Epithelial cell of esophagus (primary cell): ENCODE results near the gene DOCK9.

ENCODE experiments used
- DNase-seq: peaks from one replicate; pipeline ENCODE4 v3.0.0; 2010; ENCODE audit warnings: low read depth
- H3K4me3 ChIP-seq: 2 replicates; pipeline ENCODE4 v1.5.1; 2011; ENCODE audit warnings: mild to moderate bottlenecking, low read length, control low read depth
- TF ChIP-seq, protein P1 (sequence below): IDR thresholded peaks from 2 replicates; pipeline ENCODE4 v1.5.1; 2011; ENCODE audit warnings: low read depth, mild to moderate bottlenecking, low read length, control low read depth, inconsistent platforms; ENCODE audit not compliant: insufficient read depth; ENCODE audit errors: missing control alignments

The DOCK9 gene

GRCh38 chr13:98848746-98849145 is 129.1 kb downstream of the DOCK9 start:
- no peak overlapping the region for H3K4me3 ChIP-seq
- peak; percentile 6 for DNase-seq
- TF ChIP-seq, protein P1, sequence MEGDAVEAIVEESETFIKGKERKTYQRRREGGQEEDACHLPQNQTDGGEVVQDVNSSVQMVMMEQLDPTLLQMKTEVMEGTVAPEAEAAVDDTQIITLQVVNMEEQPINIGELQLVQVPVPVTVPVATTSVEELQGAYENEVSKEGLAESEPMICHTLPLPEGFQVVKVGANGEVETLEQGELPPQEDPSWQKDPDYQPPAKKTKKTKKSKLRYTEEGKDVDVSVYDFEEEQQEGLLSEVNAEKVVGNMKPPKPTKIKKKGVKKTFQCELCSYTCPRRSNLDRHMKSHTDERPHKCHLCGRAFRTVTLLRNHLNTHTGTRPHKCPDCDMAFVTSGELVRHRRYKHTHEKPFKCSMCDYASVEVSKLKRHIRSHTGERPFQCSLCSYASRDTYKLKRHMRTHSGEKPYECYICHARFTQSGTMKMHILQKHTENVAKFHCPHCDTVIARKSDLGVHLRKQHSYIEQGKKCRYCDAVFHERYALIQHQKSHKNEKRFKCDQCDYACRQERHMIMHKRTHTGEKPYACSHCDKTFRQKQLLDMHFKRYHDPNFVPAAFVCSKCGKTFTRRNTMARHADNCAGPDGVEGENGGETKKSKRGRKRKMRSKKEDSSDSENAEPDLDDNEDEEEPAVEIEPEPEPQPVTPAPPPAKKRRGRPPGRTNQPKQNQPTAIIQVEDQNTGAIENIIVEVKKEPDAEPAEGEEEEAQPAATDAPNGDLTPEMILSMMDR, result no peak

GRCh38 chr13:98847780-98848179 is 130.1 kb downstream of the DOCK9 start:
- DNase-seq, result peak; percentile 13
- H3K4me3 ChIP-seq, result no peak overlapping the region
- TF ChIP-seq, protein P1, result no peak

DNA sequence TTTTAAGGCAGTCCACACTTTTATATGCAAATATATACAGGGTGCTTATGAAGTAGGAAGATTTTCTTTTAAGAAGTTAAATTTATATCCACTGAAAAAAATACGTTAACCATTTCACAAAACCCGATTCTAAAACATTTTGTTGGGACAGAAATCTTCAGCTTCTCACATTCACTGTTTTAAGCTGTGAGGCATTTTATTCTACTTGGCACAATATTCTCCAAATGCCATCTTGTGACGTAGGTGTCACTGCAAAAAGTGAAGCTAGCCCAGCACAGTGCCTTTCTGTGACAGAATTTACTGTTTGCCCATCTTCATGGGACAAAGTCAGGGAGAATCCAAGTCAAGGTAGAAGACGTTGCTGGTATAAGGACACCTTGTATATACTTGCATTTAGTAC is 130.9 kb downstream of the DOCK9 start:
- DNase-seq, result no peak
- no peak overlapping the region for H3K4me3 ChIP-seq
- TF ChIP-seq, protein P1, result no peak

GRCh38 chr13:98846521-98846920 is 131.3 kb downstream of the DOCK9 start:
- TF ChIP-seq, protein P1, result no peak
- DNase-seq, result no peak
- H3K4me3 ChIP-seq, result no peak overlapping the region

GRCh38 chr13:98845742-98846141 is 132.1 kb downstream of the DOCK9 start:
- no peak for DNase-seq
- TF ChIP-seq, protein P1, result no peak
- H3K4me3 ChIP-seq, result no peak overlapping the region

DNA sequence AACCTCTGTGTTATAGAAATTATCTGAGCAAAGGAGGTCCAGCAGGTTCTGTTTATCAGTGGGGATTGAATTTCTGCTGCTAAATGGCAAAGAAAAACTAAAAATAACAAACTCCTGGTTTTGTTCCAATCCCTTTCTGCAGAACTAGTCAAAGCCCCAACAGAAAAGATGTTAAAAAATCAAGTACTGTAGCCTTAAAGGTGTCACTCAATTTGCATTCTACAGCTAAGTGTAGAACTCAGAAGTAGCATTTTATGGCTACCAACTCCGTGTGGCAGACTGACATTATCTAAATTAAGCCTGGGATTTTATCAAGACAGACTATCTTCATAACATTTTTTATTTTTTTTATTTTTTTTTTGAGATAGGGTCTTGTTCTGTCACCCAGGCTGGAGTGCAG is 133.8 kb downstream of the DOCK9 start:
- no peak for DNase-seq
- no peak overlapping the region for H3K4me3 ChIP-seq
- TF ChIP-seq, protein P1, result no peak

DNA sequence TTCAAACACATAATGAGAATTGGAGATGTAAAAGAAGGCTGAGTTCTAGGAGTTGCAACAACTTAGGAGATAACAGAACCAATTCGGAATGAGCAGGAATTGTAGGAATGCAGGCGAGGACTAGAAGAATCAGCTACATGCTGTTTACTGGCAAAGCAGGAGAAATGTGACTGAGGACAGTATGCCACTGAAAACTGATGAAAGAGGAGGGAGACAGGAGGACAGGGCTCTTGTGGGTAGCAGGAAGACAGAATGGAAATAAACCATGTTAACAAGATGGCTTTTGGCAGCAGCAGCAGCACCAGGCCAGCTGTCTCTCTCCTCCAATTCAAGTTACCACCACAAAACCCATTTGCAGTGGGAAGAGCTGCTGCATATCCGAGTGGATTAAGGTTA is 134.4 kb downstream of the DOCK9 start:
- no peak overlapping the region for H3K4me3 ChIP-seq
- DNase-seq, result no peak
- TF ChIP-seq, protein P1, result no peak
